H9 (cell line): Measurements from ENCODE around the gene DUSP7. TPM values are rescaled to one million over a fixed set of nuclear protein-coding genes. Genes with fewer than 3 reads are reported as not detected.

Experiments used
- DNase-seq: peaks from one replicate; pipeline ENCODE4 v3.0.0-alpha.2; 2017
- H2AFZ ChIP-seq: one replicate; pipeline ENCODE4 v1.6.1; 2013; ENCODE audit warnings: mild to moderate bottlenecking, low read length, control low read depth, moderate library complexity
- H2AK5ac ChIP-seq: 2 replicates; pipeline ENCODE4 v1.6.1; 2013; ENCODE audit warnings: low read length, control low read depth, mixed read lengths; ENCODE audit not compliant: insufficient read length
- H2BK120ac ChIP-seq: one replicate; pipeline ENCODE4 v1.6.1; 2013; ENCODE audit warnings: low read depth, mild to moderate bottlenecking, low read length, control low read depth, inconsistent platforms; ENCODE audit not compliant: poor library complexity, severe bottlenecking
- H2BK12ac ChIP-seq: 2 replicates; pipeline ENCODE4 v1.6.1; 2013; ENCODE audit warnings: low read length, control low read depth, mixed read lengths, low read depth; ENCODE audit not compliant: insufficient read length
- H2BK15ac ChIP-seq: 2 replicates; pipeline ENCODE4 v1.6.1; 2013; ENCODE audit warnings: low read depth, low read length, control low read depth
- H2BK20ac ChIP-seq: one replicate; pipeline ENCODE4 v1.6.1; 2013; ENCODE audit warnings: low read depth, mild to moderate bottlenecking, low read length, control low read depth, inconsistent platforms; ENCODE audit not compliant: poor library complexity, severe bottlenecking
- H2BK5ac ChIP-seq: 2 replicates; pipeline ENCODE4 v1.6.1; 2013; ENCODE audit warnings: low read length, control low read depth, mixed read lengths; ENCODE audit not compliant: insufficient read length
- H3K14ac ChIP-seq: 2 replicates; pipeline ENCODE4 v1.6.1; 2013; ENCODE audit warnings: low read length, control low read depth; ENCODE audit not compliant: insufficient read depth
- H3K18ac ChIP-seq: 2 replicates; pipeline ENCODE4 v1.6.1; 2013; ENCODE audit warnings: low read depth, mild to moderate bottlenecking, mixed read lengths, low read length, control low read depth; ENCODE audit not compliant: insufficient read length
- H3K23ac ChIP-seq: 2 replicates; pipeline ENCODE4 v1.6.1; 2013; ENCODE audit warnings: low read length, control low read depth, mixed read lengths, low read depth; ENCODE audit not compliant: insufficient read length
- H3K23me2 ChIP-seq: 2 replicates; pipeline ENCODE4 v1.6.1; 2013; ENCODE audit warnings: low read depth, mild to moderate bottlenecking, mixed read lengths, low read length, control low read depth; ENCODE audit not compliant: insufficient read length, poor library complexity, severe bottlenecking
- H3K27ac ChIP-seq: 2 replicates; pipeline ENCODE4 v1.5.1; 2013; ENCODE audit warnings: low read length, control low read depth, mixed read lengths, low read depth; ENCODE audit not compliant: insufficient read length
- H3K27me3 ChIP-seq: 2 replicates; pipeline ENCODE4 v1.6.1; 2013; ENCODE audit warnings: low read length, control low read depth, inconsistent platforms; ENCODE audit not compliant: insufficient read depth
- H3K4ac ChIP-seq: 2 replicates; pipeline ENCODE4 v1.6.1; 2013; ENCODE audit warnings: low read depth, mild to moderate bottlenecking, control low read depth, inconsistent platforms, low read length, moderate library complexity
- H3K4me1 ChIP-seq: 2 replicates; pipeline ENCODE4 v1.6.1; 2013; ENCODE audit warnings: low read length, control low read depth, inconsistent platforms; ENCODE audit not compliant: insufficient read depth
- H3K4me2 ChIP-seq: 2 replicates; pipeline ENCODE4 v1.6.1; 2013; ENCODE audit warnings: low read length, control low read depth, mixed read lengths; ENCODE audit not compliant: insufficient read length, insufficient read depth
- H3K56ac ChIP-seq: 2 replicates; pipeline ENCODE4 v1.6.1; 2013; ENCODE audit warnings: low read depth, mild to moderate bottlenecking, mixed read lengths, low read length, control low read depth; ENCODE audit not compliant: insufficient read length
- H3K79me1 ChIP-seq: 2 replicates; pipeline ENCODE4 v1.6.1; 2013; ENCODE audit warnings: low read depth, mild to moderate bottlenecking, moderate library complexity, low read length, control low read depth, inconsistent platforms; ENCODE audit not compliant: insufficient read depth, poor library complexity, severe bottlenecking
- H3K79me2 ChIP-seq: 2 replicates; pipeline ENCODE4 v1.6.1; 2013; ENCODE audit warnings: low read length, control low read depth, inconsistent platforms; ENCODE audit not compliant: insufficient read depth
- H3K9ac ChIP-seq: 2 replicates; pipeline ENCODE4 v1.6.1; 2013; ENCODE audit warnings: low read length, control low read depth, mixed read lengths; ENCODE audit not compliant: insufficient read length; ENCODE audit errors: extremely low read depth
- H3K9me3 ChIP-seq: one replicate; pipeline ENCODE4 v1.6.1; 2013; ENCODE audit warnings: low read depth, low read length, inconsistent platforms; ENCODE audit not compliant: control insufficient read depth
- H3T11ph ChIP-seq: one replicate; pipeline ENCODE4 v1.6.1; 2013; ENCODE audit warnings: mild to moderate bottlenecking, low read length, control low read depth, inconsistent platforms
- H4K20me1 ChIP-seq: one replicate; pipeline ENCODE4 v1.6.1; 2013; ENCODE audit not compliant: control insufficient read depth, insufficient read length, insufficient read depth
- H4K5ac ChIP-seq: 2 replicates; pipeline ENCODE4 v1.6.1; 2013; ENCODE audit warnings: low read depth, mild to moderate bottlenecking, mixed read lengths, low read length, control low read depth; ENCODE audit not compliant: insufficient read length
- H4K8ac ChIP-seq: replicated peaks from 2 replicates; pipeline ENCODE4 v1.6.1; 2013; ENCODE audit warnings: low read length, control low read depth, mixed read lengths, low read depth; ENCODE audit not compliant: insufficient read length
- H4K91ac ChIP-seq: 2 replicates; pipeline ENCODE4 v1.6.1; 2013; ENCODE audit warnings: low read depth, mild to moderate bottlenecking, moderate library complexity, mixed read lengths, low read length, control low read depth; ENCODE audit not compliant: insufficient read length
- H3K27ac Mint-ChIP-seq, 3 experiments: 2 replicates in 2 of 3; 3 replicates in 1 of 3; pipeline ENCODE4 v1.8.0; 2020 to 2021; ENCODE audit warnings: mixed read lengths in 3 of 3, mild to moderate bottlenecking in 1 of 3, moderate library complexity in 1 of 3
- H3K27me3 Mint-ChIP-seq: 2 replicates; pipeline ENCODE4 v1.8.0; 2021; ENCODE audit warnings: low read depth, mild to moderate bottlenecking, moderate library complexity, mixed read lengths
- H3K36me3 Mint-ChIP-seq, 3 experiments: 2 replicates in 2 of 3; 3 replicates in 1 of 3; pipeline ENCODE4 v1.8.0; 2020 to 2021; ENCODE audit warnings: low read depth in 3 of 3, mixed read lengths in 3 of 3; ENCODE audit not compliant: insufficient read depth in 1 of 3
- H3K4me1 Mint-ChIP-seq, 2 experiments: 2 replicates each; pipeline ENCODE4 v1.8.0; 2020; ENCODE audit warnings: mixed read lengths in 2 of 2
- H3K4me3 Mint-ChIP-seq, 2 experiments: 2 replicates in 1 of 2; 3 replicates in 1 of 2; pipeline ENCODE4 v1.8.0; 2020 to 2021; ENCODE audit warnings: mild to moderate bottlenecking in 2 of 2, mixed read lengths in 2 of 2, moderate library complexity in 1 of 2
- H3K9me3 Mint-ChIP-seq, 2 experiments: 2 replicates in 1 of 2; 3 replicates in 1 of 2; pipeline ENCODE4 v1.8.0; 2020; ENCODE audit warnings: mild to moderate bottlenecking in 2 of 2, mixed read lengths in 2 of 2, moderate library complexity in 1 of 2
- CTCF ChIP-seq: fragments of 200-600 bp; sonication (generic); conservative IDR thresholded peaks from 3 replicates; pipeline ENCODE4 v1.8.0; 2021; ENCODE audit warnings: antibody characterized with exemption, mild to moderate bottlenecking
- WGBS: extraction: QIAGEN DNeasy Blood & Tissue Kit; methylation state at CpG from one replicate; pipeline ENCODE4 v1.1.7; 2013; ENCODE audit warnings: missing lambda C conversion rate, low lambda C conversion rate, mixed read lengths; ENCODE audit not compliant: insufficient read length; ENCODE audit errors: extremely low coverage; 5-methylcytosine and 5-hydroxymethylcytosine counted together
- total RNA-seq: library from RNA; stranded (reverse); gene quantifications from 2 replicates; pipeline ENCODE4 v1.2.1, GENCODE V29; 2021

Gene DUSP7
- total RNA-seq, 1 experiment from 2014 or later = 24.0 TPM

- Histone ChIP-seq H3K4me1 (peaks cover 5% of the 10 kb centered on the region; the same call in 1 of the 2 replicates), H3K27ac (no peak overlapping the region), H3T11ph (no peak overlapping the region), H3K23me2 (no peaks in the 10 kb centered on the region), H4K5ac (no peak overlapping the region), H3K27me3 (no peaks in the 10 kb centered on the region), H2BK12ac (no peak overlapping the region), H2AK5ac (no peak overlapping the region), H3K14ac (no peak overlapping the region), H3K4ac (no peak overlapping the region), H4K20me1 (no peaks in the 10 kb centered on the region), H3K18ac (no peak overlapping the region), H2BK120ac (no peak overlapping the region), H3K79me2 (no peaks in the 10 kb centered on the region), H2BK15ac (no peak overlapping the region), H3K9ac (no peak overlapping the region), H3K56ac (no peak overlapping the region), H3K23ac (no peak overlapping the region), H3K9me3 (no peaks in the 10 kb centered on the region), H2AFZ (no peak overlapping the region), H4K91ac (no peak overlapping the region), H2BK20ac (no peak overlapping the region), H4K8ac (no peak overlapping the region), H2BK5ac (no peak overlapping the region), H3K4me2 (no peak overlapping the region), H3K79me1 (no peaks in the 10 kb centered on the region)
- DNase-seq = no peak
- H3K4me1 Mint-ChIP-seq = peaks cover 24 to 30% of the 10 kb centered on the region in 2 experiments
- TF ChIP-seq CTCF = no peak
- H3K27me3 Mint-ChIP-seq = no peaks in the 10 kb centered on the region
- no peak overlapping the region for H3K4me3 Mint-ChIP-seq
- H3K9me3 Mint-ChIP-seq = no peaks in the 10 kb centered on the region; a peak in 1 of 5 replicates
- peaks cover 15 to 44% (median 35%) of the 10 kb centered on the region in 3 experiments; a peak in 6 of 7 replicates for H3K36me3 Mint-ChIP-seq
- H3K27ac Mint-ChIP-seq = peak overlapping the region in 1 of 3 experiments; percentile 15; a peak in 1 of 7 replicates
- WGBS = no CpG with 5 or more reads among the region's 2 CpGs
These were observed 6.9 kb downstream of the DUSP7 start for GRCh38 chr3:52049503-52049902.
